Measurements from ENCODE around the gene C1orf159.

GRCh38 chr1:1072299-1072848 lies 43.5 kb downstream of the C1orf159 start:
- TF ChIP-seq POLR2AphosphoS5 (IDR thresholded peaks at IDR 0.05; ENCODE audit: low read depth), result no peak
- TF ChIP-seq CTCF (IDR thresholded peaks at IDR 0.05; ENCODE audit: insufficient read depth, low read length), result no peak
- TF ChIP-seq REST (IDR thresholded peaks at IDR 0.05; ENCODE audit: insufficient replicate concordance, low read depth), result no peak
- TF ChIP-seq GABPA (IDR thresholded peaks at IDR 0.05; ENCODE audit: low read depth), result no peak
- no peak for TF ChIP-seq SPI1 (IDR thresholded peaks at IDR 0.05; ENCODE audit: borderline replicate concordance, low read depth)
